ENCODE measurements around the gene THOC5. TPM values are rescaled to one million over a fixed set of nuclear protein-coding genes. Genes with fewer than 3 reads are reported as not detected.

THOC5 gene
- total and polyA plus RNA-seq, 9 donors: 26.2 to 51.6 (median 33.5) TPM

- H3K36me3 ChIP-seq: no peaks in the 10 kb centered on the region
- DNase-seq: peak in 1 of 5 donors; percentile 40
- H3K4me3 ChIP-seq: peak overlapping the region; percentile 71
- no peaks in the 10 kb centered on the region for H3K9me3 ChIP-seq
- TF ChIP-seq EP300 (IDR thresholded peaks at IDR 0.05) (no peak), POLR2A (IDR thresholded peaks at IDR 0.05) (no peak)
- TF ChIP-seq, protein P1, sequence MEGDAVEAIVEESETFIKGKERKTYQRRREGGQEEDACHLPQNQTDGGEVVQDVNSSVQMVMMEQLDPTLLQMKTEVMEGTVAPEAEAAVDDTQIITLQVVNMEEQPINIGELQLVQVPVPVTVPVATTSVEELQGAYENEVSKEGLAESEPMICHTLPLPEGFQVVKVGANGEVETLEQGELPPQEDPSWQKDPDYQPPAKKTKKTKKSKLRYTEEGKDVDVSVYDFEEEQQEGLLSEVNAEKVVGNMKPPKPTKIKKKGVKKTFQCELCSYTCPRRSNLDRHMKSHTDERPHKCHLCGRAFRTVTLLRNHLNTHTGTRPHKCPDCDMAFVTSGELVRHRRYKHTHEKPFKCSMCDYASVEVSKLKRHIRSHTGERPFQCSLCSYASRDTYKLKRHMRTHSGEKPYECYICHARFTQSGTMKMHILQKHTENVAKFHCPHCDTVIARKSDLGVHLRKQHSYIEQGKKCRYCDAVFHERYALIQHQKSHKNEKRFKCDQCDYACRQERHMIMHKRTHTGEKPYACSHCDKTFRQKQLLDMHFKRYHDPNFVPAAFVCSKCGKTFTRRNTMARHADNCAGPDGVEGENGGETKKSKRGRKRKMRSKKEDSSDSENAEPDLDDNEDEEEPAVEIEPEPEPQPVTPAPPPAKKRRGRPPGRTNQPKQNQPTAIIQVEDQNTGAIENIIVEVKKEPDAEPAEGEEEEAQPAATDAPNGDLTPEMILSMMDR (IDR thresholded peaks at IDR 0.05): no peak
- H3K4me1 ChIP-seq (ENCODE audit: insufficient read depth): no peaks in the 10 kb centered on the region
- H3K27me3 ChIP-seq: no peaks in the 10 kb centered on the region
- WGBS, 3 donors: 18 to 27% (median 25%) methylated on average over 8 of the region's 8 CpGs
- intact Hi-C loops (cut with DNase I): no loop called here
- peak overlapping the region in 1 of 2 donors; percentile 57 for H3K27ac ChIP-seq
Measured at GRCh38 chr22:29580200-29580810, 26.7 kb upstream of the THOC5 start.

GRCh38 chr22:29578462-29579200, 25.1 kb upstream of the THOC5 start:
- TF ChIP-seq EP300 (IDR thresholded peaks at IDR 0.05) (no peak), POLR2A (IDR thresholded peaks at IDR 0.05) (no peak)
- TF ChIP-seq, protein P1 (IDR thresholded peaks at IDR 0.05): no peak
- H3K27me3 ChIP-seq: no peaks in the 10 kb centered on the region
- H3K9me3 ChIP-seq: no peaks in the 10 kb centered on the region
- no peak overlapping the region for H3K27ac ChIP-seq
- H3K36me3 ChIP-seq: no peaks in the 10 kb centered on the region
- DNase-seq: no peak
- intact Hi-C loops (cut with DNase I): no loop called here
- no peak overlapping the region for H3K4me3 ChIP-seq
- 82 to 87% (median 84%) methylated on average over 10 of the region's 10 CpGs for WGBS, 3 donors
- H3K4me1 ChIP-seq (ENCODE audit: insufficient read depth): no peaks in the 10 kb centered on the region

DNA sequence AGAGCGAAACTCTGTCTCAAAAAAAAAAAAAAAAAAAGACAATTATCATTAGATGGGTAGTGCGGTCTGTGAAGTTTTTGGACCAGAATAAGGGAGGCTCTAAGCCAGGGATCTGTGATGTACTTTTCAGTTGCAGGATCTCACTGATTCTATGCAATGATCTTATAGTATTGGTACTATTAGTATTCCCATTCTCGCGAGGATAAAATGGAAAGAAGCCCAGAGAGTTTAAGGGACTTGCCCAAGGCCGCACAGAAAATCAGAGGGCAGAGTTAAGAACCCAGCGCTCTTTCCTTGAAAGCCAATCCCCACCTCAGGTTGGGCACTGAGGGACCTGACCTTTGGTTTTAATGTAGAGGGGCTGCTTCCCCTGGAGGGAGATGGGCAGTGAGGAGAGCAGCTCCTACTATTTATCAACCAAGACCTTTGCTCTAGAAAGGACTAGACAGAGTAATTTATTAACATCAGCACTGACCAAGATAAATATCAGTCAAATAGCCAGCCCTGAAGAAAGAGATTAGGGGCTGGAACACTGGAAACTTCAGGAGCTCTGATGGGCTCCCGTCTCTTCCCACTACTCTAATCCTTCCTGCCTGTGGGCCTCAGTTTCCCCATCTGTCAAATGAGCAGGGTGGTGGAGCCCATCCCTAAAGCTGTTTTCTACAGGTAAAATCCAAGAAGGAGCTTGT, 21.3 kb upstream of the THOC5 start:
- WGBS, 3 donors: 75 to 87% (median 86%) methylated on average over 7 of the region's 7 CpGs
- H3K36me3 ChIP-seq: no peaks in the 10 kb centered on the region
- no peak overlapping the region for H3K27ac ChIP-seq
- no peaks in the 10 kb centered on the region for H3K9me3 ChIP-seq
- no peaks in the 10 kb centered on the region for H3K27me3 ChIP-seq
- no peak overlapping the region for H3K4me3 ChIP-seq
- H3K4me1 ChIP-seq (ENCODE audit: insufficient read depth): no peaks in the 10 kb centered on the region
- TF ChIP-seq POLR2A (IDR thresholded peaks at IDR 0.05) (no peak), EP300 (IDR thresholded peaks at IDR 0.05) (no peak)
- TF ChIP-seq, protein P1 (IDR thresholded peaks at IDR 0.05): no peak
- intact Hi-C loops (cut with DNase I): no loop called here
- no peak for DNase-seq

DNA sequence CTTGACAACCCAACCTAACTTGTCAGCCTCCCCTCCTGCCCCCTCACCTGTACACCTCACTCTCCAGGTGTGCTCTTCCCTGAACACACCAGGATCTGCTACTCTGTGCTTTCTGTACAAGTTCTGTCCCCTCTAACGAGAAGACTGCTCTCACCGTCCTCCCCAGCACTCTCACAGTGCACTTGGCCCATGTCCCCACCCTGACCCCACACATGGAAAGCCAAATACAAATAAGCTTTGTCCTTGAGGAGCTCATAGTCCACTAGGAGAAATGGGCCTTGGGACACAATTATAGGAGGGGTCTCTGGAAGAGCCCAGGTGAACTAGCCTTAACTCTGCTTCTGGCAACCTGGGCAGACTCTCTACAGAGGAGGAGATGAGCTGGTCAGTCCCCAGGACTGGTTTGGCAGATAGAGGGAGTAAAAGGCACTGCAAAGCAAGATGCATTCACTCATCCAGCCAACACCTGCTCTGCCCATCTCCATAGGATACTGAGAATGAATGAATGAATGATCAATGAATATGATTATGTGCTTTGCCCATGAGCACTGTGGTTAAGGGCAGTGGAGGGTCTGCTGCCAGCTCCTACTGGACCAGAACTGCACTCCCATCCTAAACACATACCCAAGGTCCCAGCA, 17.5 kb upstream of the THOC5 start:
- no peaks in the 10 kb centered on the region for H3K36me3 ChIP-seq
- TF ChIP-seq POLR2A (IDR thresholded peaks at IDR 0.05): no peak
- TF ChIP-seq, protein P1 (IDR thresholded peaks at IDR 0.05): no peak
- TF ChIP-seq EP300 (IDR thresholded peaks at IDR 0.05): no peak
- H3K27me3 ChIP-seq: no peaks in the 10 kb centered on the region
- no peaks in the 10 kb centered on the region for H3K4me1 ChIP-seq (ENCODE audit: insufficient read depth)
- no peaks in the 10 kb centered on the region for H3K9me3 ChIP-seq
- H3K4me3 ChIP-seq: no peak overlapping the region
- intact Hi-C loops (cut with DNase I): no loop called here
- no peak overlapping the region for H3K27ac ChIP-seq
- 58 to 71% (median 60%) methylated on average over 2 of the region's 2 CpGs for WGBS, 3 donors
- DNase-seq: no peak
